HG03342 (cell line): ENCODE results near the gene PTX4.
"Not testable (repeated sequence)": the region's sequence is repeated elsewhere in the genome, so short reads cannot be mapped to it uniquely, and the experiment has no call there.

Experiments
- ATAC-seq: cut with Tn5 transposase; IDR thresholded peaks from one replicate; pipeline ENCODE4 v1.9.1; 2021; ENCODE audit warnings: mild to moderate bottlenecking, moderate library complexity; ENCODE audit not compliant: unreplicated experiment

Gene PTX4

DNA sequence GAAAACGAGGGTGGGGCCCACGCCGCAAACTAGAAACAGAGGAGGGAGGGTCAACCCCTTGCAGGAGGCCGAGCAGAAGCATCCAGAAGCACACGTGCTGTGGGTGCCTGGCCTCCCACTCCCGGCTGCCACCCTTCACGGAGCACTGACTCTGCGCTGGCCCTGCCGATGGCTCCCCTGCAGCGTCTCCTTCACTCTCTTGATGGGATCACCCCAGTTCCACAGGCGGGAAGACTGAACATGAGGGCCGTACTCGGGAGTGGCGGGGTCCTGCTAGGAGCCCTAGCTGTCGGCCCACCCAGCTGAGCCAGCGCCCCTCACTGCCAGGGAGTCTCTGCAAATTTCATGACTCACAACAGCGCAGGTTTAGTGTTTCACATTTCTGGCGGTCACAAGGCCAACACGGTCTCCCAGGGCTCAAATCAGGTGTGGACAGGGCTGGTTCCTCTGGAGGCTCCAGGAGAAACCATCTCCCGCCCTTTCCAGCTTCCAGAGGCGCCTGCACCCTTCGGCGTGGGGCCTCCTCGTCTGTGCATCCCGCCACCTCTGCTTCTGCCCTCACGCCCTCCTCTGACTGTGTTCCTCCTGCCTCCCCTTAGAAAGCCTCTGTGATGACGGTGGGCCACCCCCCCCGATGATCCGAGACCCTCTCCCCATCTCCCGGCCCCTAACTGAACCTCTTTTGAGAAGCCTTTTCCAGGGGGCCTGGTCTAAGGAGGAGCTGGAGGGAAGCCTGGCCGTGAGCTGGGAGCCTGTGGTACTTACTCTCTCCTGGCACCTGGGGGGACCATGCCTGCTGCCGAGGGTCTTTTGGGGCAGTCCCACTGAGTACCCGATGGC, 2.0 kb downstream of the PTX4 start:
- no peak for ATAC-seq

DNA sequence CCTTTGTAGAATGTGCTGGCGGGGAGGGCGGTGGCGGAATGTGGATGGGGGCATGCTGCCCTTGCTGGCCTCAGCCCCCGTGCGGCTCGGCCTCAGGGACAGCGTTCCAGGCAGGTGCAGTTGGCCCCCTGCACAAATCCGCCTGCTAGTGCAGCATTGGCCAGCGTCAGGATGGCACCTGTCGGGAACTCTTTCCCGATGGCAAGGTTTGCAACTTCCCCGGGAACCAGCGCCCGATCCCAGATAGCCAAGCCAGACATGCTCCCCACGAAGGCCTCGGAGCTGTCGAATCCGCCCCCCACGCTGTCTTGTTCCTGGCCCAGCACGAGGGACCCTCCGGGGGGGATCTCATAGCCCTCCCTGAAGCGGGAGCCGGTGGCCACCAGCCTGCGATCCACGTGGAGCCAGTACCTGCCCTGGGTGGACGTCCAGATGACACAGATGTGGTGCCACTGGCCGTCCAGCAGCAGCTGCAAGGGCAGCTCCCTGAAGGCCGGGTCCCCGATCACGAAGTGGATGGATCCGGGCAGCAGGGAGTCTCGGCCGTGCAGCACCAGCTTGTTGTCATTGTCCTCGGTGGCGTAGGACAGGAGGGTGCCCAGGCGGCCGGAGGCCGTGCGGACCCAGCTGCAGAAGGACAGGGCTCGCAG, 2.8 kb downstream of the PTX4 start:
- no peak for ATAC-seq

DNA sequence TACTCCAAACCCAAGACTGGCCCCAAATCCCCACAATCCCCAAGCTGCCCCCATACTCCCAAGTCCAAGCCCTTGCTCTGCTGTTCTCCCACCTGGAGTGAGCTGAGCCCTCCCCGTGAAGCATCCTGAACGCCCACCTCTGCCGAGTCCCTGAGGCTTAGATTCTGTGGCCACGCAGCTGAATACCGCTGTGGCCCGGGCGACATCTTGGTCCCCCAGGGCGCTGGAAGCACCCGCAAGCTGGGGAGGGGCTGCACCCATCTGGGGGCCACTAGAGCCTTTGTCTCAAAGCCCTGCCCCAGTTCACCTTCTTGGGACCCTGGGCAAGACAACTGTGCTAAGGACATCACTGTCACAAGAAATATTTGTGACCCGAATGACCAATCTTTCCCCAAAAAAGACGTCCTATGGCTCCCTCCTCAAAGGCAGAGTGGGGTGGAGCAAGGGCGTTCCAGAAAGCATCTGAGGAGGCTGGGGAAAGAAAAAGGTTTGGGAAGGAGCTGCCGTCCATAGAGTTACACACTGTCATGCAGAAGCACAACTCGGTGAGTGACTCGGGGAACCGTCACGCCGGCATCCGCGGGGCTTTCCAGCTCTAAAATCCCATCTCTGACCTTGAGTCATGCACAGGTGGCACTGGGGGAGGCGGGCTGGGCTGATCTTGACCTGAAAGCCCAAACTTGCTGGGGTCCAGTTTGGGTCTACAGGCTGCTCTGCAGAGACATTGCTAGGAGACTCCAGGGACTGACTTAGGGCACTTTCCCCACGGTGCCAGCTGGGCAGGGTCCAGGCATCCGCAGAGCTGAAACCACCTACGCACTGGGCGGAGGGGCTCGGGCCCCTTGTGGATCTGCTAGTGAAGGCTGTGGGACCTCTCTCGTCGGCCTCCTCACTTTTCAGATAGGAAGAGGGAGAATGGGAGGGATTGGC, 6.6 kb downstream of the PTX4 start:
- ATAC-seq = no peak

- not testable (repeated sequence) for ATAC-seq
Observed at GRCh38 chr16:1478937-1479336, 9.8 kb downstream of the PTX4 start.

GRCh38 chr16:1477033-1477432, 11.7 kb downstream of the PTX4 start:
- no peak for ATAC-seq

- no peak for ATAC-seq
Observed at GRCh38 chr16:1475552-1476114, 13.1 kb downstream of the PTX4 start.

- peak; percentile 76 for ATAC-seq
Observed at GRCh38 chr16:1474796-1475551, 13.8 kb downstream of the PTX4 start, which contains the start of gene CLCN7. TSS of gene CLCN7 (minus strand) at chr16:1475028. CDS start at chr16:1474974, 54 bp downstream.

- ATAC-seq = peak; percentile 20
Observed at GRCh38 chr16:1474082-1474795, 14.5 kb downstream of the PTX4 start.

- no peak for ATAC-seq
Observed at GRCh38 chr16:1472974-1473373, 15.8 kb downstream of the PTX4 start.

DNA sequence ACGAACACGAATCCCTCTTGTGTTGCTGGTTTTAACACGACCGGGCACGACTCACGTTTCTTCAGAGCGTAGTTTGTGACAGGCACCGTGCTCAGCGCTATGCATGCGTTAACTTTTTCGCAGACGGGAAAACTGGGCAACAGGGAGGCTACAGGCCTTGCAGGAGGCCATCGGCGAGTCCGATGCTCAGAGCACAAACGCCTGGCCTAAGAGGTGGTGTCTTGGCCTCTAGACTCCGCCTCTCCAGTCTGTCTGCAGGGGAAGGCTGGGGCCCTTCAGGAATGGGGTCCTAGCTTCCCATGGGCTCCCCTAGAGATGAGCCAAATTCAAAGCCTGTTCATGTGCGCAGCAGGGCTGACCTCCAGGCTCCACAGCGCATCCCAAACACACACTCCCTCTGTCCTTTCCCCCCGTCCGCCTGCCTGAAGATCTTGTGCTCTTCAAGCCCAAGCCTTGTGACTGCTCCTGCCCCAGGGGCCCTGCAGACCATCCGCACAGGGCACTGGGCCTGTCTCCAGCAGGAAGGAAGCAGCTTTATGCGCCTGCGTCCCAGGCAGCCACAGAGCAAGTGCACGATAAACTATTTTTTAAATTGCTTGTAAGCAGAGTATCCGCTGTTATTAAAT, 17.1 kb downstream of the PTX4 start:
- ATAC-seq = no peak

GRCh38 chr16:1470481-1471251, 18.1 kb downstream of the PTX4 start:
- ATAC-seq = no peak

DNA sequence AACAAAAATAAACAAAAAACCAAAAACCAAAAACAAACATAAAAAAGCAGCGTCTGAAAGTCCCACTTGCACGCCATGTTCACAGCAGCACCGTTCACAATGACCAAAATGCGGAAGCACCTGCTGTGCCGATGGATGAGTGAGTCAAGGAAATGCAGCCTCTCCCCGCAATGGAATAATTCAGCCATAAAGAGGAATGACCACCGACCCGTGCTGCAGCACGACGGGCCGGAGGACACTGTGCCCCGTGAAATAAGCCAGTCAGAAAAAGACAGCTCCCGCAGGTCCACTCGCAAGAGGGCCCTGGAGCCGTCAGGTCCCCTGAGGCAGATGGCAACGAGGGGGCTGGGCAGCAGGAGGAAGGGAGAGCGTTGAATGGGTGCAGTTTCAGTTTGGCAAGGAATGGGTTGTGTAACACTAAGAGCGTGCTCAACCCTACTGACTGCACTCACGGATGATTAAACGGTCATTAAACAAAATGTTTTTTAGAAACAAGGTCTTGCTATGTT, 19.0 kb downstream of the PTX4 start:
- no peak for ATAC-seq

DNA sequence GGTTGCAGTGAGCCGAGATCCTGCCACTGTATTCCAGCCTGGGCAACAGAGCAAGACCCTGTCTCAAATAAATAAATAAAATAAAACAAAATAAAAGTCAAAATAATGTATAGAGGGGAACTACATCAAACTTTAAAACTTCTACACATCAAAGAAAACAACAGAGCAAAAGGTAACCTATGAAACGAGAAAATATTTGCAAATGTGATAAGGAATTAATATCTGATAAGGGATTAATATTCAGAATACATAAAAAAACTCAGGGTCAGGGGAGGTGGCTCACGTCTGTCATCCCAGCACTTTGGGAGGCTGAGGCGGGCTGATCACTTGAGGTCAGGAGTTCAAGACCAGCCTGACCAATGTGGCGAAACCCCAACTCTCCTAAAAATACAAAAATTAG, 19.6 kb downstream of the PTX4 start:
- not testable (repeated sequence) for ATAC-seq

- ATAC-seq = no peak
Observed at GRCh38 chr16:1468426-1468810, 20.3 kb downstream of the PTX4 start.

DNA sequence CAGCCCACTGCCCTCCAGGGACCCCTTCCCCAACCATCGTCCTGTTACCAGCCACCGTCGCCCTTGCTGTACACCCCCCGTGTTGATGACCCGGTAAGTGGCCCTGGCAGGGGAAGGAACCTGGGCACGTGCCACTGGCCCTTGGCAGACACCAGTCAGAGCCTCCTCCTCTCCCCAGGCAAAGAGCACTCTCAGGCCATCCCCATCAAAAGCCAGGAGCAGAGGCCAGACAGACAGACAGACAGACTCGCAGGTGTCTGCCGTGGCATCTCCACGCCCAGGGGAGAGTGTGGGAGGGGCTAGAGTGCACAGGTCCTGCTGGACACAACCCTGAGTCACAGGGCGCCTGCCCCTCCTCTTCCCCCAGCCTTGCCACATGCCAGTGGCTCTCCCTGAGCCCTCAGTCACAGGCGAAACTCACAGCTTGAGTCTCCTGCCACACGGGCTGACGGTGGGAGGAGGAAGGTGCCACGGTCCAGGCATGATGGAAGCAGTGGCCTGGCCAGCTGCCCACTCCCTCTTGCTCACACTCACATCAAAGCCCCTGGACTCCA, 21.7 kb downstream of the PTX4 start:
- ATAC-seq = no peak

GRCh38 chr16:1466054-1466453, 22.7 kb downstream of the PTX4 start:
- no peak for ATAC-seq

- no peak for ATAC-seq
Observed at GRCh38 chr16:1465567-1465915, 23.2 kb downstream of the PTX4 start.
